HepG2 (cell line): Measurements from ENCODE around the gene ENTHD1. TPM values are rescaled to one million over a fixed set of nuclear protein-coding genes. Genes with fewer than 3 reads are reported as not detected.

Source experiments
- KMT2A ChIP-seq: sonication (generic); formaldehyde crosslinking; IDR thresholded peaks from 2 replicates; pipeline ENCODE4 v1.4.0; 2020; ENCODE audit warnings: missing genetic modification reagents
- PBX3 ChIP-seq: sonication (generic); formaldehyde crosslinking; IDR thresholded peaks from 2 replicates; pipeline ENCODE4 v1.8.1; 2023; ENCODE audit warnings: missing genetic modification reagents, inconsistent platforms, borderline replicate concordance
- polyA plus RNA-seq, 8 experiments: library from polyadenylated mRNA; depleted of rRNA in 3 of 8; stranded (reverse) in 7 of 8; unstranded in 1 of 8; fragments of >200 nt; fragmentation: Illumina TruSeq in 4 of 8; extraction: Trizol in 4 of 8; gene quantifications; 2 replicates each; pipeline versions ENCODE4 v1.2.1 to v1.2.3, GENCODE V29; 2011 to 2016; ENCODE audit warnings: low read depth in 4 of 8, missing spikeins in 1 of 8, mixed read lengths in 1 of 8; ENCODE audit not compliant: insufficient read depth in 1 of 8
- small RNA-seq, 3 experiments: library from RNA; depleted of rRNA; stranded (forward); fragments of <200 nt; gene quantifications; one replicate each; pipeline ENCODE3, GENCODE V24; 2012; ENCODE audit warnings: low read depth in 2 of 3, low replicate concordance in 1 of 3; ENCODE audit not compliant: insufficient read length in 3 of 3, insufficient read depth in 2 of 3
- total RNA-seq, 5 experiments: library from RNA; depleted of rRNA; stranded (reverse); fragments of >200 nt; fragmentation: Illumina TruSeq; extraction: Trizol; gene quantifications; 2 replicates each; pipeline ENCODE4 v1.2.3, GENCODE V29; 2016; ENCODE audit warnings: low read depth in 1 of 5
- TF ChIP-seq, protein P1 (sequence below): sonication (generic); formaldehyde crosslinking; IDR thresholded peaks from 2 replicates; pipeline ENCODE4 v1.4.0; 2020; ENCODE audit warnings: mild to moderate bottlenecking, missing genetic modification reagents

Gene ENTHD1
- total and polyA plus RNA-seq, 2 of the 13 experiments (the other 11 are each of a cell fraction or from before 2014, with no cell fraction given) = not detected

GRCh38 chr22:39693943-39694500, 199.5 kb downstream of the ENTHD1 start (continued):
- TF ChIP-seq, protein P1, sequence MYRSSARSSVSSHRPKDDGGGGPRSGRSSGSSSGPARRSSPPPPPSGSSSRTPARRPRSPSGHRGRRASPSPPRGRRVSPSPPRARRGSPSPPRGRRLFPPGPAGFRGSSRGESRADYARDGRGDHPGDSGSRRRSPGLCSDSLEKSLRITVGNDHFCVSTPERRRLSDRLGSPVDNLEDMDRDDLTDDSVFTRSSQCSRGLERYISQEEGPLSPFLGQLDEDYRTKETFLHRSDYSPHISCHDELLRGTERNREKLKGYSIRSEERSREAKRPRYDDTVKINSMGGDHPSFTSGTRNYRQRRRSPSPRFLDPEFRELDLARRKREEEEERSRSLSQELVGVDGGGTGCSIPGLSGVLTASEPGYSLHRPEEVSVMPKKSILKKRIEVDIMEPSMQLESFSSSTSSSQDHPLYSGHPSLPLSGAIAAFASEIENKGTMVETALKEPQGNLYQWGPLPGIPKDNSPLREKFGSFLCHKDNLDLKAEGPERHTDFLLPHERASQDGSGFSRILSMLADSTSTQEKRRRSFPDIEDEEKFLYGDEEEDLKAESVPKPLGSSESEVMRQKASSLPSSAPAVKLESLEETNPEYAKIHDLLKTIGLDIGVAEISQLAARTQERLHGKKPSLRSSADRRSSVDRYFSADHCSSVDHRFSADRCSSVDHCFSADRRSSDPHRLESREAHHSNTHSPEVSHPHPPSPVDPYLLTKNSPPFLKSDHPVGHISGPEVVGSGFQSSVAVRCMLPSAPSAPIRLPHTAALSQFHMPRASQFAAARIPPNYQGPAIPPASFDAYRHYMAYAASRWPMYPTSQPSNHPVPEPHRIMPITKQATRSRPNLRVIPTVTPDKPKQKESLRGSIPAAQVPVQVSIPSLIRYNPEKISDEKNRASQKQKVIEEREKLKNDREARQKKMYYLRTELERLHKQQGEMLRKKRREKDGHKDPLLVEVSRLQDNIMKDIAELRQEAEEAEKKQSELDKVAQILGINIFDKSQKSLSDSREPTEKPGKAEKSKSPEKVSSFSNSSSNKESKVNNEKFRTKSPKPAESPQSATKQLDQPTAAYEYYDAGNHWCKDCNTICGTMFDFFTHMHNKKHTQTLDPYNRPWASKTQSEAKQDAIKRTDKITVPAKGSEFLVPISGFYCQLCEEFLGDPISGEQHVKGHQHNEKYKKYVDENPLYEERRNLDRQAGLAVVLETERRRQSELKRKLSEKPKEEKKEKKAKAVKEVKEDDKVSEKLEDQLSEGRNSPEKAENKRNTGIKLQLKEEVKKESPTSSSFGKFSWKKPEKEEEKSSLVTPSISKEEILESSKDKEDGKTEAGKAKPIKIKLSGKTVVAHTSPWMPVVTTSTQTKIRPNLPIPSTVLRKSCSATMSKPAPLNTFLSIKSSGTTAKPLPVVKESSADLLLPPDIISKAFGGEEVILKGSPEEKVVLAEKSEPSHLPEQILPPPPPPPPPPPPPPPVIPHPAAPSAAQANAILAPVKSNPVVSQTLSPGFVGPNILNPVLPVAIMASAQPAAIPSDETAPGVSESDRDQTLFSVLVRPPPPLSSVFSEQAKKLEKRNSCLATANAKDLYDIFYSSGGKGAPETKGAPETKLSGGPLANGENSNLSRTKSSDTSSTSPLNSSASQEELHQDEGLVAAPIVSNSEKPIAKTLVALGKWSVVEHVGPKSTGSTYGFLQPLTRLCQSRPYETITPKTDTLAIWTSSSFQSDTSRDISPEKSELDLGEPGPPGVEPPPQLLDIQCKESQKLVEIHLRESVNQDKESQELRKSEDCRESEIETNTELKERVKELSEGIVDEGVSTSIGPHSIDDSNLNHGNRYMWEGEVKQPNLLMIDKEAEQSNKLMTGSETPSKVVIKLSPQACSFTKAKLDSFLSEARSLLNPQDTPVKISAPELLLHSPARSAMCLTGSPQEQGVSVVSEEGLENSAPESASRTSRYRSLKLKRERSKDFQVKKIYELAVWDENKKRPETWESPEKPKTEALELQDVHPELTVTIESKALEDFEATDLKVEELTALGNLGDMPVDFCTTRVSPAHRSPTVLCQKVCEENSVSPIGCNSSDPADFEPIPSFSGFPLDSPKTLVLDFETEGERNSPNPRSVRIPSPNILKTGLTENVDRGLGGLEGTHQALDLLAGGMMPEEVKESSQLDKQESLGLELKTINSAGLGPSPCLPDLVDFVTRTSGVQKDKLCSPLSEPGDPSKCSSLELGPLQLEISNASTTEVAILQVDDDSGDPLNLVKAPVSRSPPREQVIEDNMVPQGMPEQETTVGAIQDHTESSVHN (CRISPR knock-in tag) = no peak
- TF ChIP-seq PBX3 (CRISPR knock-in tag) (no peak), KMT2A (CRISPR knock-in tag) (no peak)
- TF ChIP-seq, all 625 proteins: peak for 0

Small RNA genes lying within 50 kb of the gene (small RNA-seq; reads per million reads assigned to genes)
- gene RN7SKP210 = 0 reads per million in 3 experiments

Other genes starting within 250 kb of the ENTHD1 start
- not detected in 2 replicates for gene GRAP2, start 7.3 kb upstream of the ENTHD1 start, total RNA-seq (2016; rRNA removed; fragmentation: Illumina TruSeq; extraction: Trizol)
- gene GRAP2, start 7.3 kb upstream of the ENTHD1 start, polyA plus RNA-seq (2011; rRNA removed) = 0.15 and 0.33 TPM in 2 replicates
- gene TMA7B, start 66.6 kb upstream of the ENTHD1 start, total RNA-seq (2016; rRNA removed; fragmentation: Illumina TruSeq; extraction: Trizol) = not detected in 2 replicates
- not detected in 2 replicates for gene TMA7B, start 66.6 kb upstream of the ENTHD1 start, polyA plus RNA-seq (2011; rRNA removed)
- not detected in 2 replicates for gene FAM83F, start 101.2 kb upstream of the ENTHD1 start, total RNA-seq (2016; rRNA removed; fragmentation: Illumina TruSeq; extraction: Trizol)
- gene FAM83F, start 101.2 kb upstream of the ENTHD1 start, polyA plus RNA-seq (2011; rRNA removed) = not detected in 2 replicates